K562 (cell line): ENCODE results near the gene KRT81. TPM values are rescaled to one million over a fixed set of nuclear protein-coding genes. Genes with fewer than 3 reads are reported as not detected.

Experiments used
- ATAC-seq: fragments of 200-7000 bp; cut with Tn5 transposase; 3 replicates; pipeline ENCODE4 v1.9.1; 2020; ENCODE audit warnings: moderate library complexity
- BruUV-seq: library from RNA; stranded (reverse); fragments of 400-500 nt; replicated peaks from 2 replicates; lab custom pipeline; 2021; lab: Mats Ljungman, UMichigan
- CTCF ChIA-PET: fragments of 300-600 bp; formaldehyde crosslinking; extraction: SDS; loops from one replicate; lab custom pipeline; 2021; ENCODE audit warnings: low intra/inter-chr PET ratio; lab: Yijun Ruan, JAX
- POLR2A ChIA-PET: fragments of 300-600, 350-650 bp; sonication (Branson Sonifier 250); formaldehyde crosslinking; extraction: SDS; loops from one replicate; lab custom pipeline; 2021; ENCODE audit warnings: antibody characterized with exemption, inconsistent platforms; lab: Yijun Ruan, JAX
- DNase-seq, 4 experiments: peaks; one replicate each; pipeline versions ENCODE4 v3.0.0 to v3.0.0-alpha.2; 2011 to 2018; ENCODE audit warnings: low spot score in 3 of 4, mixed read lengths in 3 of 4; ENCODE audit errors: extremely low read depth in 1 of 4
- FAIRE-seq: peaks from 2 replicates; lab custom pipeline; 2011; peaks lifted over from hg19 to GRCh38; lab: Jason Lieb, UNC
- H2AFZ ChIP-seq: 2 replicates; pipeline ENCODE4 v1.6.0; 2011; ENCODE audit warnings: low read depth, low read length, control low read depth, inconsistent platforms
- H3K27ac ChIP-seq: fragments of 200-600 bp; 3 replicates; pipeline ENCODE4 v1.8.0; 2011; ENCODE audit warnings: low read depth, mild to moderate bottlenecking, control low read depth, inconsistent platforms, low read length, moderate library complexity, mixed read lengths; ENCODE audit errors: extremely low read depth
- H3K27me3 ChIP-seq, 2 experiments: fragments of 300-600 bp in 1 of 2; 2 replicates in 1 of 2; 3 replicates in 1 of 2; pipeline versions ENCODE4 v1.6.0 to v1.8.0; 2011; ENCODE audit warnings: inconsistent platforms in 2 of 2, low read length in 2 of 2, mild to moderate bottlenecking in 1 of 2, mixed read lengths in 1 of 2, moderate library complexity in 1 of 2; ENCODE audit not compliant: control insufficient read depth in 2 of 2, insufficient read depth in 2 of 2
- H3K36me3 ChIP-seq: fragments of 300-600 bp; 3 replicates; pipeline ENCODE4 v1.8.0; 2011; ENCODE audit warnings: mild to moderate bottlenecking, low read length, inconsistent platforms; ENCODE audit not compliant: control insufficient read depth, insufficient read depth
- H3K4me1 ChIP-seq, 2 experiments: fragments of 200-600 bp in 1 of 2; replicated peaks in 1 of 2; 2 replicates in 1 of 2; 3 replicates in 1 of 2; pipeline versions ENCODE4 v1.5.1 to v1.8.0; 2011; ENCODE audit warnings: inconsistent platforms in 2 of 2, low read length in 2 of 2, mild to moderate bottlenecking in 1 of 2, mixed read lengths in 1 of 2, moderate library complexity in 1 of 2; ENCODE audit not compliant: control insufficient read depth in 2 of 2, insufficient read depth in 2 of 2
- H3K4me2 ChIP-seq: 2 replicates; pipeline ENCODE4 v1.6.1; 2011; ENCODE audit warnings: low read length, control low read depth, inconsistent platforms, mixed read lengths; ENCODE audit not compliant: insufficient read depth
- H3K4me3 ChIP-seq: fragments of 200-600 bp; sonication (generic), shearing (Covaris generic); 2 replicates; pipeline ENCODE4 v1.5.1; 2016; ENCODE audit warnings: control low read depth, inconsistent platforms
- H3K79me2 ChIP-seq: fragments of 200-600 bp; 3 replicates; pipeline ENCODE4 v1.8.0; 2011; ENCODE audit warnings: low read length, inconsistent platforms; ENCODE audit not compliant: control insufficient read depth, insufficient read depth
- H3K9ac ChIP-seq, 2 experiments: 2 replicates each; pipeline versions ENCODE4 v1.6.0 to v1.6.1; 2011; ENCODE audit warnings: low read depth in 2 of 2, low read length in 2 of 2, control low read depth in 1 of 2, inconsistent platforms in 1 of 2, mild to moderate bottlenecking in 1 of 2, mixed read lengths in 1 of 2; ENCODE audit not compliant: insufficient read depth in 1 of 2
- H3K9me1 ChIP-seq: one replicate; pipeline ENCODE4 v1.6.0; 2011; ENCODE audit warnings: inconsistent platforms, mild to moderate bottlenecking, low read length, moderate library complexity; ENCODE audit not compliant: control insufficient read depth, insufficient read depth
- H3K9me3 ChIP-seq: replicated peaks from 2 replicates; pipeline ENCODE4 v1.5.1; 2011; ENCODE audit warnings: low read depth, low read length, inconsistent platforms; ENCODE audit not compliant: control insufficient read depth, insufficient read depth
- H4K20me1 ChIP-seq: replicated peaks from 2 replicates; pipeline ENCODE4 v1.6.1; 2011; ENCODE audit warnings: low read length, inconsistent platforms, mixed read lengths; ENCODE audit not compliant: control insufficient read depth, insufficient read depth
- FOXP4 ChIP-seq: sonication (generic); formaldehyde crosslinking; IDR thresholded peaks from 2 replicates; pipeline ENCODE4 v1.8.0; 2022; ENCODE audit warnings: mild to moderate bottlenecking, missing genetic modification reagents, borderline replicate concordance
- MAZ ChIP-seq, 2 experiments: fragments of 450-650 bp in 1 of 2; sonication (generic) in 1 of 2; formaldehyde crosslinking; IDR thresholded peaks in 1 of 2; conservative IDR thresholded peaks in 1 of 2; 2 replicates each; pipeline versions ENCODE4 v1.4.0 to v1.5.0; 2020; ENCODE audit warnings: mild to moderate bottlenecking in 1 of 2, missing genetic modification reagents in 1 of 2
- NEUROD1 ChIP-seq: fragments of 150-350 bp; IDR thresholded peaks from 2 replicates; pipeline ENCODE4 v1.6.1; 2014; ENCODE audit warnings: borderline replicate concordance, low read length, low read depth; ENCODE audit not compliant: partially characterized antibody
- RAD21 ChIP-seq, 2 experiments: fragments of 250-450 bp in 1 of 2; fragments of 450-650 bp in 1 of 2; sonication (Bioruptor Pico) in 1 of 2; formaldehyde crosslinking in 1 of 2; IDR thresholded peaks in 1 of 2; conservative IDR thresholded peaks in 1 of 2; 2 replicates each; pipeline versions ENCODE4 v1.4.0 to v1.8.0; 2020 to 2022; ENCODE audit warnings: mild to moderate bottlenecking in 2 of 2, moderate library complexity in 1 of 2
- REST ChIP-seq, 2 experiments: fragments of 450-650 bp; formaldehyde crosslinking in 1 of 2; IDR thresholded peaks; 2 replicates each; pipeline versions ENCODE4 v1.4.0 to v1.6.1; 2014 to 2020; ENCODE audit warnings: mild to moderate bottlenecking in 2 of 2, borderline replicate concordance in 1 of 2, low read depth in 1 of 2
- WGBS: fragments of 100-300 bp; shearing (Covaris generic); methylation state at CpG from one replicate; pipeline ENCODE4 v1.1.6; 2016; ENCODE audit warnings: low coverage, mixed read lengths; ENCODE audit not compliant: insufficient coverage; ENCODE audit errors: missing lambda C conversion rate; 5-methylcytosine and 5-hydroxymethylcytosine counted together
- in situ Hi-C: fragments of 300-500 bp; cut with MboI; formaldehyde crosslinking; loops from 4 replicates; pipeline ENCODE4 v1.15.0; 2018; ENCODE audit warnings: inconsistent platforms, mixed read lengths
- intact Hi-C: fragments of 100-400 bp; cut with micrococcal nuclease; formaldehyde crosslinking; loops from 2 replicates; pipeline ENCODE4 v1.14.2; 2022
- polyA plus RNA-seq, 8 experiments: library from polyadenylated mRNA; depleted of rRNA in 4 of 8; stranded (reverse) in 5 of 8; unstranded in 3 of 8; fragments of >200 nt; fragmentation: Nextera tagmentation in 2 of 8; fragmentation: Illumina TruSeq in 1 of 8; extraction: Ambion mirVana in 2 of 8; extraction: Trizol in 1 of 8; gene quantifications; 2 replicates each; pipeline versions ENCODE4 v1.2.1 to v1.2.3, GENCODE V29; 2011 to 2014; ENCODE audit warnings: inconsistent platforms in 1 of 8, missing spikeins in 1 of 8
- total RNA-seq, 7 experiments: library from RNA; depleted of rRNA in 6 of 7; stranded (reverse); fragments of >200 nt in 6 of 7; fragmentation: Illumina TruSeq in 2 of 7; extraction: Trizol in 2 of 7; gene quantifications; 2 replicates each; pipeline versions ENCODE4 v1.2.1 to v1.2.3, GENCODE V29; 2011 to 2021; ENCODE audit warnings: low replicate concordance in 1 of 7
- TF ChIP-seq, protein P1 (sequence below), 3 experiments: IDR thresholded peaks in 2 of 3; conservative IDR thresholded peaks in 1 of 3; 2 replicates each; pipeline ENCODE4 v1.5.1; 2011 to 2012; ENCODE audit warnings: low read length in 3 of 3, mild to moderate bottlenecking in 3 of 3, control low read depth in 2 of 3, improper control_type of control experiment in 1 of 3, inconsistent platforms in 1 of 3, low read depth in 1 of 3, mixed read lengths in 1 of 3, moderate library complexity in 1 of 3; ENCODE audit not compliant: insufficient read depth in 2 of 3

The KRT81 gene
- total and polyA plus RNA-seq, 9 of the 15 experiments (the other 6 are each of a cell fraction or from before 2014, with no cell fraction given) = 0.27 TPM; not detected in 8

GRCh38 chr12:52305921-52306705 lies 14.8 kb upstream of the KRT81 start:
- FAIRE-seq = no peak
- 0% methylated on average over 7 of the region's 11 CpGs for WGBS
- H3K4me2 ChIP-seq = no peak overlapping the region
- DNase-seq = no peak
- no peak overlapping the region for H3K4me3 ChIP-seq
- peaks cover 0 to 8% of the 10 kb centered on the region in 2 experiments; a peak in 2 of 5 replicates for H3K4me1 ChIP-seq
- peaks cover 18 to 42% of the 10 kb centered on the region in 2 experiments; a peak in 4 of 5 replicates for H3K27me3 ChIP-seq
- H4K20me1 ChIP-seq = no peaks in the 10 kb centered on the region; the same call in 1 of the 2 replicates
- H3K9me3 ChIP-seq = no peaks in the 10 kb centered on the region
- H3K9ac ChIP-seq = no peak overlapping the region
- intact Hi-C loops = no loop called here
- peak; percentile 65; the same call in 2 of the 3 replicates for ATAC-seq
- no peak overlapping the region for H3K27ac ChIP-seq
- TF ChIP-seq, protein P1, sequence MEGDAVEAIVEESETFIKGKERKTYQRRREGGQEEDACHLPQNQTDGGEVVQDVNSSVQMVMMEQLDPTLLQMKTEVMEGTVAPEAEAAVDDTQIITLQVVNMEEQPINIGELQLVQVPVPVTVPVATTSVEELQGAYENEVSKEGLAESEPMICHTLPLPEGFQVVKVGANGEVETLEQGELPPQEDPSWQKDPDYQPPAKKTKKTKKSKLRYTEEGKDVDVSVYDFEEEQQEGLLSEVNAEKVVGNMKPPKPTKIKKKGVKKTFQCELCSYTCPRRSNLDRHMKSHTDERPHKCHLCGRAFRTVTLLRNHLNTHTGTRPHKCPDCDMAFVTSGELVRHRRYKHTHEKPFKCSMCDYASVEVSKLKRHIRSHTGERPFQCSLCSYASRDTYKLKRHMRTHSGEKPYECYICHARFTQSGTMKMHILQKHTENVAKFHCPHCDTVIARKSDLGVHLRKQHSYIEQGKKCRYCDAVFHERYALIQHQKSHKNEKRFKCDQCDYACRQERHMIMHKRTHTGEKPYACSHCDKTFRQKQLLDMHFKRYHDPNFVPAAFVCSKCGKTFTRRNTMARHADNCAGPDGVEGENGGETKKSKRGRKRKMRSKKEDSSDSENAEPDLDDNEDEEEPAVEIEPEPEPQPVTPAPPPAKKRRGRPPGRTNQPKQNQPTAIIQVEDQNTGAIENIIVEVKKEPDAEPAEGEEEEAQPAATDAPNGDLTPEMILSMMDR (IDR thresholded peaks at IDR 0.05 in 2 of 3, conservative IDR thresholded peaks at IDR 0.05 in 1 of 3; ENCODE audit: insufficient read depth in 2 of 3, low read depth in 1 of 3, low read length in 3 of 3) = peak in 2 of 3 experiments; percentile 16 to 19; a peak in 2 of 6 replicates
- TF ChIP-seq RAD21 (CRISPR knock-in tag; conservative IDR thresholded peaks at IDR 0.05 in 1 of 2, IDR thresholded peaks at IDR 0.05 in 1 of 2) (peak; percentile 21 to 45; a peak in 2 of 4 replicates), MAZ (CRISPR knock-in tag; conservative IDR thresholded peaks at IDR 0.05 in 1 of 2, IDR thresholded peaks at IDR 0.05 in 1 of 2) (no peak), REST (IDR thresholded peaks at IDR 0.05; ENCODE audit: borderline replicate concordance) (peak; percentile 17; the same call in 1 of the 2 replicates), REST (CRISPR knock-in tag; IDR thresholded peaks at IDR 0.05; ENCODE audit: low read depth) (no peak), FOXP4 (CRISPR knock-in tag) (no peak), NEUROD1 (no peak)
- no peak overlapping the region for H2AFZ ChIP-seq
- no TSS peak for BruUV-seq
- H3K36me3 ChIP-seq = no peaks in the 10 kb centered on the region
- ChIA-PET CTCF (no interaction called here), POLR2A (interaction anchor here (0.6 kb wide), 1 partner anchor 590 kb away, joined by 4 read pairs; no protein-coding TSS in a partner anchor)
- no peaks in the 10 kb centered on the region for H3K79me2 ChIP-seq
- H3K9me1 ChIP-seq = no peaks in the 10 kb centered on the region
- in situ Hi-C loops = no loop called here
